K562 (cell line): ENCODE measurements around the gene ECHDC1. TPM values are rescaled to one million over a fixed set of nuclear protein-coding genes. Genes with fewer than 3 reads are reported as not detected.

ENCODE experiments used
- ATAC-seq: fragments of 200-7000 bp; cut with Tn5 transposase; 3 replicates; pipeline ENCODE4 v1.9.1; 2020; ENCODE audit warnings: moderate library complexity
- BruUV-seq: library from RNA; stranded (reverse); fragments of 400-500 nt; replicated peaks from 2 replicates; lab custom pipeline; 2021; lab: Mats Ljungman, UMichigan
- CTCF ChIA-PET: fragments of 300-600 bp; formaldehyde crosslinking; extraction: SDS; loops from one replicate; lab custom pipeline; 2021; ENCODE audit warnings: low intra/inter-chr PET ratio; lab: Yijun Ruan, JAX
- POLR2A ChIA-PET: fragments of 300-600, 350-650 bp; sonication (Branson Sonifier 250); formaldehyde crosslinking; extraction: SDS; loops from one replicate; lab custom pipeline; 2021; ENCODE audit warnings: antibody characterized with exemption, inconsistent platforms; lab: Yijun Ruan, JAX
- DNase-seq, 4 experiments: peaks; one replicate each; pipeline versions ENCODE4 v3.0.0 to v3.0.0-alpha.2; 2011 to 2018; ENCODE audit warnings: low spot score in 3 of 4, mixed read lengths in 3 of 4; ENCODE audit errors: extremely low read depth in 1 of 4
- FAIRE-seq: peaks from 2 replicates; lab custom pipeline; 2011; peaks lifted over from hg19 to GRCh38; lab: Jason Lieb, UNC
- H2AFZ ChIP-seq: 2 replicates; pipeline ENCODE4 v1.6.0; 2011; ENCODE audit warnings: low read depth, low read length, control low read depth, inconsistent platforms
- H3K27ac ChIP-seq: fragments of 200-600 bp; 3 replicates; pipeline ENCODE4 v1.8.0; 2011; ENCODE audit warnings: low read depth, mild to moderate bottlenecking, control low read depth, inconsistent platforms, low read length, moderate library complexity, mixed read lengths; ENCODE audit errors: extremely low read depth
- H3K27me3 ChIP-seq, 2 experiments: fragments of 300-600 bp in 1 of 2; 2 replicates in 1 of 2; 3 replicates in 1 of 2; pipeline versions ENCODE4 v1.6.0 to v1.8.0; 2011; ENCODE audit warnings: inconsistent platforms in 2 of 2, low read length in 2 of 2, mild to moderate bottlenecking in 1 of 2, mixed read lengths in 1 of 2, moderate library complexity in 1 of 2; ENCODE audit not compliant: control insufficient read depth in 2 of 2, insufficient read depth in 2 of 2
- H3K36me3 ChIP-seq: fragments of 300-600 bp; 3 replicates; pipeline ENCODE4 v1.8.0; 2011; ENCODE audit warnings: mild to moderate bottlenecking, low read length, inconsistent platforms; ENCODE audit not compliant: control insufficient read depth, insufficient read depth
- H3K4me1 ChIP-seq, 2 experiments: fragments of 200-600 bp in 1 of 2; replicated peaks in 1 of 2; 2 replicates in 1 of 2; 3 replicates in 1 of 2; pipeline versions ENCODE4 v1.5.1 to v1.8.0; 2011; ENCODE audit warnings: inconsistent platforms in 2 of 2, low read length in 2 of 2, mild to moderate bottlenecking in 1 of 2, mixed read lengths in 1 of 2, moderate library complexity in 1 of 2; ENCODE audit not compliant: control insufficient read depth in 2 of 2, insufficient read depth in 2 of 2
- H3K4me2 ChIP-seq: 2 replicates; pipeline ENCODE4 v1.6.1; 2011; ENCODE audit warnings: low read length, control low read depth, inconsistent platforms, mixed read lengths; ENCODE audit not compliant: insufficient read depth
- H3K4me3 ChIP-seq: fragments of 200-600 bp; sonication (generic), shearing (Covaris generic); 2 replicates; pipeline ENCODE4 v1.5.1; 2016; ENCODE audit warnings: control low read depth, inconsistent platforms
- H3K79me2 ChIP-seq: fragments of 200-600 bp; 3 replicates; pipeline ENCODE4 v1.8.0; 2011; ENCODE audit warnings: low read length, inconsistent platforms; ENCODE audit not compliant: control insufficient read depth, insufficient read depth
- H3K9ac ChIP-seq, 2 experiments: 2 replicates each; pipeline versions ENCODE4 v1.6.0 to v1.6.1; 2011; ENCODE audit warnings: low read depth in 2 of 2, low read length in 2 of 2, control low read depth in 1 of 2, inconsistent platforms in 1 of 2, mild to moderate bottlenecking in 1 of 2, mixed read lengths in 1 of 2; ENCODE audit not compliant: insufficient read depth in 1 of 2
- H3K9me1 ChIP-seq: one replicate; pipeline ENCODE4 v1.6.0; 2011; ENCODE audit warnings: inconsistent platforms, mild to moderate bottlenecking, low read length, moderate library complexity; ENCODE audit not compliant: control insufficient read depth, insufficient read depth
- H3K9me3 ChIP-seq: replicated peaks from 2 replicates; pipeline ENCODE4 v1.5.1; 2011; ENCODE audit warnings: low read depth, low read length, inconsistent platforms; ENCODE audit not compliant: control insufficient read depth, insufficient read depth
- H4K20me1 ChIP-seq: replicated peaks from 2 replicates; pipeline ENCODE4 v1.6.1; 2011; ENCODE audit warnings: low read length, inconsistent platforms, mixed read lengths; ENCODE audit not compliant: control insufficient read depth, insufficient read depth
- ADNP ChIP-seq: fragments of 200-800 bp; sonication (Bioruptor generic); IDR thresholded peaks from 2 replicates; pipeline ENCODE4 v1.6.1; 2016; ENCODE audit warnings: missing genetic modification characterization, missing compliant biosample characterization
- HLTF ChIP-seq: fragments of 450-650 bp; IDR thresholded peaks from 2 replicates; pipeline ENCODE4 v1.6.1; 2016
- SMAD2 ChIP-seq: fragments of 150-350 bp; IDR thresholded peaks from 2 replicates; pipeline ENCODE4 v1.6.1; 2014; ENCODE audit warnings: low read depth, mild to moderate bottlenecking, low read length
- SMARCB1 ChIP-seq: IDR thresholded peaks from 2 replicates; pipeline ENCODE4 v1.6.1; 2011; ENCODE audit warnings: improper control_type of control experiment, low read depth; ENCODE audit not compliant: insufficient read length
- TCFL5 ChIP-seq: fragments of 250-450 bp; sonication (Bioruptor Pico); conservative IDR thresholded peaks from 2 replicates; pipeline ENCODE4 v1.6.1; 2021; ENCODE audit warnings: mild to moderate bottlenecking, moderate library complexity, matching md5 sums
- ZBTB33 ChIP-seq: sonication (generic); formaldehyde crosslinking; IDR thresholded peaks from 2 replicates; pipeline ENCODE4 v1.8.1; 2023; ENCODE audit warnings: mild to moderate bottlenecking, missing genetic modification reagents
- ZNF274 ChIP-seq: IDR thresholded peaks from 2 replicates; pipeline ENCODE4 v1.6.1; 2011; ENCODE audit warnings: low read depth, mild to moderate bottlenecking, low read length, moderate library complexity, borderline replicate concordance
- ZNF277 ChIP-seq: fragments of 250-450 bp; sonication (Bioruptor Pico); IDR thresholded peaks from 2 replicates; pipeline ENCODE4 v1.8.0; 2022; ENCODE audit warnings: inconsistent platforms, mild to moderate bottlenecking, moderate library complexity, borderline replicate concordance
- WGBS: fragments of 100-300 bp; shearing (Covaris generic); methylation state at CpG from one replicate; pipeline ENCODE4 v1.1.6; 2016; ENCODE audit warnings: low coverage, mixed read lengths; ENCODE audit not compliant: insufficient coverage; ENCODE audit errors: missing lambda C conversion rate; 5-methylcytosine and 5-hydroxymethylcytosine counted together
- in situ Hi-C: fragments of 300-500 bp; cut with MboI; formaldehyde crosslinking; loops from 4 replicates; pipeline ENCODE4 v1.15.0; 2018; ENCODE audit warnings: inconsistent platforms, mixed read lengths
- intact Hi-C: fragments of 100-400 bp; cut with micrococcal nuclease; formaldehyde crosslinking; loops from 2 replicates; pipeline ENCODE4 v1.14.2; 2022
- polyA plus RNA-seq, 8 experiments: library from polyadenylated mRNA; depleted of rRNA in 4 of 8; stranded (reverse) in 5 of 8; unstranded in 3 of 8; fragments of >200 nt; fragmentation: Nextera tagmentation in 2 of 8; fragmentation: Illumina TruSeq in 1 of 8; extraction: Ambion mirVana in 2 of 8; extraction: Trizol in 1 of 8; gene quantifications; 2 replicates each; pipeline versions ENCODE4 v1.2.1 to v1.2.3, GENCODE V29; 2011 to 2014; ENCODE audit warnings: inconsistent platforms in 1 of 8, missing spikeins in 1 of 8
- total RNA-seq, 7 experiments: library from RNA; depleted of rRNA in 6 of 7; stranded (reverse); fragments of >200 nt in 6 of 7; fragmentation: Illumina TruSeq in 2 of 7; extraction: Trizol in 2 of 7; gene quantifications; 2 replicates each; pipeline versions ENCODE4 v1.2.1 to v1.2.3, GENCODE V29; 2011 to 2021; ENCODE audit warnings: low replicate concordance in 1 of 7

ECHDC1 gene
- total and polyA plus RNA-seq, 9 of the 15 experiments (the other 6 are each of a cell fraction or from before 2014, with no cell fraction given), result 58.0 to 105 (median 78.6) TPM

- ChIA-PET CTCF (no interaction called here), POLR2A (interaction anchor here (0.7 to 1.9 kb wide), 3 partner anchors 10 to 23 kb away, joined by 3 to 6 read pairs (median 3); partner anchors contain the start of gene RNF146)
- no peak for DNase-seq
- in situ Hi-C loops (no loop called here), intact Hi-C loops (no loop called here)
- no peak for ATAC-seq
- Histone ChIP-seq H3K36me3 (peaks cover 64% of the 10 kb centered on the region), H3K4me3 (no peak overlapping the region), H3K9ac (no peak overlapping the region), H3K27me3 (no peaks in the 10 kb centered on the region), H3K4me2 (no peak overlapping the region), H4K20me1 (no peaks in the 10 kb centered on the region), H2AFZ (no peak overlapping the region), H3K79me2 (no peaks in the 10 kb centered on the region), H3K27ac (no peak overlapping the region), H3K9me1 (no peaks in the 10 kb centered on the region), H3K9me3 (no peaks in the 10 kb centered on the region), H3K4me1 (no peaks in the 10 kb centered on the region)
- 90% methylated on average over 5 of the region's 5 CpGs for WGBS
- FAIRE-seq, result no peak
- TF ChIP-seq ZNF277 (CRISPR knock-in tag) (no peak), SMAD2 (no peak), SMARCB1 (no peak), TCFL5 (no peak), ZBTB33 (CRISPR knock-in tag) (no peak), HLTF (no peak), ZNF274 (no peak), ADNP (tag) (no peak)
- BruUV-seq, result no TSS peak
Observed at GRCh38 chr6:127289934-127290333, 53.5 kb downstream of the ECHDC1 start.
